Ishikawa (cell line): ENCODE data around the gene SCTR.

Source experiments
- EP300 ChIP-seq: IDR thresholded peaks from 2 replicates; pipeline ENCODE4 v1.6.1; 2012; ENCODE audit warnings: borderline replicate concordance
- TF ChIP-seq, protein P1 (sequence below): IDR thresholded peaks from 2 replicates; pipeline ENCODE4 v1.6.1; 2012

DNA sequence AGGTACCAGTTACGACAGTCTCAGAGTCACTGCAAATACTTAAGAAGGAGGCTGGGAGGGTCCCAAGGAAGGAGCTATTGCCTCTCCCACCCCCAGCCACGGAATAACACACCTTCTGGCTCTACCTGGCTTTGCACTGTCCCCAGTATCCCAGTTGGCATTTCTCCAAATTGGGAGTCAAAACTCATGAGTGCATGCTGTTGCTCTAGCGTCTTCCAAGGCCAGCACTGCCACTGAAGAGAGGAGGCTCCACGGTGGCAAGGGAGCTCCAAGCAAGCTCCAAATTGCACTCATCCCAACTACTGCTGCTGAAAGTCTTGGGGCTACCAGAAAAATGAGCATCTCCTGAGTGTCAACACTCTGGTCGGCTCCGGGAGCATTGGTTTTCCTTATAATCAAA lies 1.6 kb downstream of the SCTR start:
- TF ChIP-seq, protein P1, sequence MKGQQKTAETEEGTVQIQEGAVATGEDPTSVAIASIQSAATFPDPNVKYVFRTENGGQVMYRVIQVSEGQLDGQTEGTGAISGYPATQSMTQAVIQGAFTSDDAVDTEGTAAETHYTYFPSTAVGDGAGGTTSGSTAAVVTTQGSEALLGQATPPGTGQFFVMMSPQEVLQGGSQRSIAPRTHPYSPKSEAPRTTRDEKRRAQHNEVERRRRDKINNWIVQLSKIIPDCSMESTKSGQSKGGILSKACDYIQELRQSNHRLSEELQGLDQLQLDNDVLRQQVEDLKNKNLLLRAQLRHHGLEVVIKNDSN: no peak
- no peak for TF ChIP-seq EP300
